HCT116 (cell line): ENCODE measurements around the gene CRISPLD2. TPM values are rescaled to one million over a fixed set of nuclear protein-coding genes. Genes with fewer than 3 reads are reported as not detected.

Experiments
- ATAC-seq: fragments of 200-7000 bp; cut with Tn5 transposase; 2 replicates; pipeline ENCODE4 v1.9.1; 2020; ENCODE audit warnings: mild to moderate bottlenecking, moderate library complexity
- BruUV-seq: library from RNA; stranded (reverse); fragments of 400-500 nt; replicated peaks from 2 replicates; lab custom pipeline; 2021; lab: Mats Ljungman, UMichigan
- CTCF ChIA-PET: fragments of 300-600 bp; sonication (Branson Sonifier 250); formaldehyde crosslinking; loops from one replicate; lab custom pipeline; 2021; ENCODE audit warnings: antibody characterized with exemption; lab: Charles Lee
- POLR2A ChIA-PET: fragments of 300-600, 350-600 bp; sonication (Branson Sonifier 250); formaldehyde crosslinking; loops from one replicate; lab custom pipeline; 2021; ENCODE audit warnings: antibody characterized with exemption; lab: Charles Lee
- RAD21 ChIA-PET, 2 experiments: fragments of 300-600 bp; sonication (Branson Sonifier 250); formaldehyde crosslinking; loops; one replicate each; lab custom pipeline; 2023; ENCODE audit warnings: low total read pairs in 2 of 2; ENCODE audit not compliant: uncharacterized antibody in 2 of 2, unreplicated experiment in 2 of 2, low non-redundant PET in 1 of 2; lab: Charles Lee
- DNase-seq: peaks from one replicate; pipeline ENCODE4 v3.0.0-alpha.2; 2010; ENCODE audit warnings: low read depth, low spot score
- H2AFZ ChIP-seq: fragments of 200-600 bp; shearing (Covaris generic), sonication (generic); 2 replicates; pipeline ENCODE4 v1.6.1; 2017; ENCODE audit warnings: low read depth, mixed run types, mixed read lengths, antibody characterized with exemption, low read length; ENCODE audit not compliant: poor library complexity, severe bottlenecking
- H3K27ac ChIP-seq: 2 replicates; pipeline ENCODE4 v1.5.1; 2012; ENCODE audit warnings: low read depth, low read length
- H3K27me3 ChIP-seq: fragments of 200-600 bp; sonication (generic); 2 replicates; pipeline ENCODE4 v1.6.1; 2016; ENCODE audit warnings: mixed run types, low read length, mixed read lengths; ENCODE audit not compliant: insufficient read depth
- H3K36me3 ChIP-seq, 2 experiments: fragments of 200-500 bp in 1 of 2; fragments of 200-600 bp in 1 of 2; sonication (Bioruptor generic) in 1 of 2; sonication (generic) in 1 of 2; 2 replicates each; pipeline versions ENCODE4 v1.5.1 to v1.6.1; 2014 to 2016; ENCODE audit warnings: low read length in 2 of 2, inconsistent platforms in 1 of 2, mixed read lengths in 1 of 2, mixed run types in 1 of 2; ENCODE audit not compliant: insufficient read depth in 2 of 2, control insufficient read depth in 1 of 2
- H3K4me1 ChIP-seq, 2 experiments: fragments of 200-600 bp in 1 of 2; sonication (generic) in 1 of 2; 2 replicates each; pipeline versions ENCODE4 v1.5.1 to v1.6.1; 2012 to 2017; ENCODE audit warnings: low read length in 2 of 2, inconsistent platforms in 1 of 2, mild to moderate bottlenecking in 1 of 2, mixed read lengths in 1 of 2, mixed run types in 1 of 2, moderate library complexity in 1 of 2; ENCODE audit not compliant: insufficient read depth in 2 of 2, control insufficient read depth in 1 of 2
- H3K4me2 ChIP-seq: fragments of 200-600 bp; sonication (generic); 2 replicates; pipeline ENCODE4 v1.6.1; 2017; ENCODE audit warnings: mixed run types, low read length, mixed read lengths
- H3K4me3 ChIP-seq, 2 experiments: fragments of 200-600 bp in 1 of 2; sonication (generic) in 1 of 2; replicated peaks in 1 of 2; 2 replicates each; pipeline ENCODE4 v1.5.1; 2011 to 2016; ENCODE audit warnings: low read length in 2 of 2, control low read depth in 1 of 2, low read depth in 1 of 2, mild to moderate bottlenecking in 1 of 2, mixed read lengths in 1 of 2, mixed run types in 1 of 2
- H3K79me2 ChIP-seq: fragments of 200-600 bp; sonication (generic); 2 replicates; pipeline ENCODE4 v1.6.1; 2017; ENCODE audit warnings: mild to moderate bottlenecking, mixed run types, low read length, moderate library complexity, mixed read lengths; ENCODE audit not compliant: insufficient read depth
- H3K9ac ChIP-seq: fragments of 200-600 bp; sonication (generic); 2 replicates; pipeline ENCODE4 v1.6.1; 2016; ENCODE audit warnings: low read length, mixed read lengths
- H3K9me2 ChIP-seq: fragments of 200-600 bp; sonication (generic), shearing (Covaris generic); 2 replicates; pipeline ENCODE4 v1.6.1; 2017; ENCODE audit warnings: mixed run types, mild to moderate bottlenecking, moderate library complexity; ENCODE audit not compliant: insufficient read depth
- H3K9me3 ChIP-seq, 2 experiments: fragments of 200-500 bp in 1 of 2; fragments of 200-600 bp in 1 of 2; sonication (Bioruptor generic) in 1 of 2; sonication (generic) in 1 of 2; 2 replicates each; pipeline ENCODE4 v1.6.1; 2014 to 2017; ENCODE audit warnings: low read length in 2 of 2, mixed read lengths in 2 of 2, inconsistent platforms in 1 of 2, low read depth in 1 of 2, mild to moderate bottlenecking in 1 of 2, mixed run types in 1 of 2, moderate library complexity in 1 of 2; ENCODE audit not compliant: control insufficient read depth in 1 of 2, insufficient read depth in 1 of 2
- H4K20me1 ChIP-seq: fragments of 200-600 bp; sonication (generic), shearing (Covaris generic); 2 replicates; pipeline ENCODE4 v1.6.1; 2017; ENCODE audit warnings: mixed run types, mild to moderate bottlenecking, moderate library complexity; ENCODE audit not compliant: insufficient read depth
- EGR1 ChIP-seq: IDR thresholded peaks from 2 replicates; pipeline ENCODE4 v1.6.1; 2012; ENCODE audit warnings: low read depth
- ELF1 ChIP-seq: IDR thresholded peaks from 2 replicates; pipeline ENCODE4 v1.6.1; 2012; ENCODE audit warnings: low read depth, borderline replicate concordance
- EZH2 ChIP-seq: fragments of 200-600 bp; sonication (generic); IDR thresholded peaks from 2 replicates; pipeline ENCODE4 v1.6.1; 2017; ENCODE audit warnings: antibody characterized with exemption, mixed run types
- EZH2phosphoT487 ChIP-seq: fragments of 200-600 bp; IDR thresholded peaks from 2 replicates; pipeline ENCODE4 v1.6.1; 2018; ENCODE audit warnings: antibody characterized with exemption, borderline replicate concordance
- JUND ChIP-seq: IDR thresholded peaks from 2 replicates; pipeline ENCODE4 v1.6.1; 2012
- POLR2A ChIP-seq: IDR thresholded peaks from 2 replicates; pipeline ENCODE4 v1.7.0; 2011; ENCODE audit warnings: borderline replicate concordance; ENCODE audit not compliant: insufficient read depth, insufficient read length; ENCODE audit errors: extremely low read depth
- POLR2AphosphoS5 ChIP-seq: IDR thresholded peaks from 2 replicates; pipeline ENCODE4 v1.6.1; 2011; ENCODE audit warnings: mild to moderate bottlenecking, low read depth, low read length, moderate library complexity
- REST ChIP-seq: IDR thresholded peaks from 2 replicates; pipeline ENCODE4 v1.6.1; 2012; ENCODE audit warnings: low read depth
- SIN3A ChIP-seq: IDR thresholded peaks from 2 replicates; pipeline ENCODE4 v1.6.1; 2012; ENCODE audit warnings: low read depth
- SRF ChIP-seq: IDR thresholded peaks from 2 replicates; pipeline ENCODE4 v1.6.1; 2012; ENCODE audit warnings: low read depth
- YY1 ChIP-seq: IDR thresholded peaks from 2 replicates; pipeline ENCODE4 v1.6.1; 2011; ENCODE audit warnings: low read length, low read depth, moderate library complexity, mild to moderate bottlenecking; ENCODE audit not compliant: insufficient replicate concordance; ENCODE audit errors: extremely low read depth
- ZNF274 ChIP-seq: fragments of 200-500 bp; sonication (Bioruptor generic); IDR thresholded peaks from 2 replicates; pipeline ENCODE4 v1.6.1; 2014; ENCODE audit warnings: mild to moderate bottlenecking, low read depth, low read length, inconsistent platforms
- intact Hi-C: fragments of 100-400 bp; cut with micrococcal nuclease; formaldehyde crosslinking; loops from 2 replicates; pipeline ENCODE4 v1.10.0; 2022
- total RNA-seq: library from RNA; stranded (reverse); gene quantifications from one replicate; pipeline ENCODE4 v1.2.1, GENCODE V29; 2021; ENCODE audit not compliant: unreplicated experiment
- TF ChIP-seq, protein P1 (sequence below): IDR thresholded peaks from 2 replicates; pipeline ENCODE4 v1.6.1; 2011; ENCODE audit warnings: mild to moderate bottlenecking, low read length, moderate library complexity; ENCODE audit not compliant: insufficient replicate concordance; ENCODE audit errors: extremely low read depth
- TF ChIP-seq, protein P2 (sequence below): IDR thresholded peaks from 2 replicates; pipeline ENCODE4 v1.6.1; 2012

CRISPLD2 gene
- total RNA-seq, 1 experiment from 2014 or later: 4.6 TPM

DNA sequence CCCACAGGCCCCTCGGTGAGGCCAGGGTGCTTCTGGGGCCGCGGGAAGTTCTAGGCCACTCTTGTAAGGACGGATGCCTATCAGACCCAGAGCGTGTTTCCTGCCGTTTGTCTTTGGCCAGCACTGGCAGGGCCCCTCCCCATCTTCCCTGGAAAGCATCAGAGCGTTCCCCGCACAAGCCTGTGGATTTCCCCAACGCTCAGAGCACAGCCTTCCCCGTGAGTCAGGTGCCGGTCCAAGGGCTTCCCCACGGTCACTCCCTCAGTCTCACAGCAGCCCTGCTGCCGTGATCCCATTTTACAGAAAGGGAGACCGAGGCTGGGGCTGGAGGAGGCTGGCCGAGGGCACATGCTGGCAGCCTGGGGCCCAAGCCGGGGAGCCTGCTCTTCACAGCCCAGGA lies 33.7 kb downstream of the CRISPLD2 start:
- Histone ChIP-seq H3K9ac (no peak overlapping the region), H3K9me2 (no peaks in the 10 kb centered on the region), H3K79me2 (no peaks in the 10 kb centered on the region), H3K9me3 (no peaks in the 10 kb centered on the region), H3K36me3 (no peaks in the 10 kb centered on the region), H3K27me3 (no peaks in the 10 kb centered on the region), H4K20me1 (no peaks in the 10 kb centered on the region)
- DNase-seq: no peak
- BruUV-seq: no TSS peak
- ChIA-PET CTCF (no interaction called here), RAD21 (no interaction called here), POLR2A (no interaction called here)
- TF ChIP-seq JUND (no peak), SIN3A (no peak), EGR1 (no peak), EZH2phosphoT487 (no peak), ELF1 (no peak), YY1 (no peak), REST (no peak), SRF (no peak), EZH2 (no peak), ZNF274 (no peak), POLR2AphosphoS5 (no peak), POLR2A (no peak)
- TF ChIP-seq, protein P1, sequence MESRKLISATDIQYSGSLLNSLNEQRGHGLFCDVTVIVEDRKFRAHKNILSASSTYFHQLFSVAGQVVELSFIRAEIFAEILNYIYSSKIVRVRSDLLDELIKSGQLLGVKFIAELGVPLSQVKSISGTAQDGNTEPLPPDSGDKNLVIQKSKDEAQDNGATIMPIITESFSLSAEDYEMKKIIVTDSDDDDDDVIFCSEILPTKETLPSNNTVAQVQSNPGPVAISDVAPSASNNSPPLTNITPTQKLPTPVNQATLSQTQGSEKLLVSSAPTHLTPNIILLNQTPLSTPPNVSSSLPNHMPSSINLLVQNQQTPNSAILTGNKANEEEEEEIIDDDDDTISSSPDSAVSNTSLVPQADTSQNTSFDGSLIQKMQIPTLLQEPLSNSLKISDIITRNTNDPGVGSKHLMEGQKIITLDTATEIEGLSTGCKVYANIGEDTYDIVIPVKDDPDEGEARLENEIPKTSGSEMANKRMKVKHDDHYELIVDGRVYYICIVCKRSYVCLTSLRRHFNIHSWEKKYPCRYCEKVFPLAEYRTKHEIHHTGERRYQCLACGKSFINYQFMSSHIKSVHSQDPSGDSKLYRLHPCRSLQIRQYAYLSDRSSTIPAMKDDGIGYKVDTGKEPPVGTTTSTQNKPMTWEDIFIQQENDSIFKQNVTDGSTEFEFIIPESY: no peak
- TF ChIP-seq, protein P2, sequence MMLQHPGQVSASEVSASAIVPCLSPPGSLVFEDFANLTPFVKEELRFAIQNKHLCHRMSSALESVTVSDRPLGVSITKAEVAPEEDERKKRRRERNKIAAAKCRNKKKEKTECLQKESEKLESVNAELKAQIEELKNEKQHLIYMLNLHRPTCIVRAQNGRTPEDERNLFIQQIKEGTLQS: no peak
- TF ChIP-seq, all 23 proteins: peak for 0
- H3K4me3 ChIP-seq: no peak overlapping the region
- intact Hi-C loops: no loop called here
- peaks cover 0 to 8% of the 10 kb centered on the region in 2 experiments; a peak in 3 of 4 replicates for H3K4me1 ChIP-seq
- H2AFZ ChIP-seq: no peak overlapping the region
- ATAC-seq: no peak
- no peak overlapping the region for H3K27ac ChIP-seq
- H3K4me2 ChIP-seq: no peak overlapping the region
